ENCODE data around the gene GUSB. TPM values are rescaled to one million over a fixed set of nuclear protein-coding genes. Genes with fewer than 3 reads are reported as not detected.

Gene GUSB
- total RNA-seq, 1 donor, result 13.0 TPM

- DNase-seq (ENCODE audit: low read depth), result no peak
- TF ChIP-seq CTCF (IDR thresholded peaks at IDR 0.05; ENCODE audit: insufficient read depth, low read depth, low read length), result no peak
- no peak overlapping the region for H3K4me3 ChIP-seq (ENCODE audit: low read depth, low read length)
Measured at GRCh38 chr7:65924193-65924592, 57.8 kb downstream of the GUSB start.

GRCh38 chr7:65923316-65923715, 58.7 kb downstream of the GUSB start:
- no peak overlapping the region for H3K4me3 ChIP-seq (ENCODE audit: low read depth, low read length)
- no peak for TF ChIP-seq CTCF (IDR thresholded peaks at IDR 0.05; ENCODE audit: insufficient read depth, low read depth, low read length)

GRCh38 chr7:65915921-65916657, 65.9 kb downstream of the GUSB start:
- no peak for TF ChIP-seq CTCF (IDR thresholded peaks at IDR 0.05; ENCODE audit: insufficient read depth, low read depth, low read length)
- H3K4me3 ChIP-seq (ENCODE audit: low read depth, low read length), result no peak overlapping the region
- no peak for DNase-seq (ENCODE audit: low read depth)

More at GRCh38 chr7:65923316-65923715, 58.7 kb downstream of the GUSB start:
- DNase-seq (ENCODE audit: low read depth), result no peak

- no peak for TF ChIP-seq CTCF (IDR thresholded peaks at IDR 0.05; ENCODE audit: insufficient read depth, low read depth, low read length)
- DNase-seq (ENCODE audit: low read depth), result no peak
- no peak overlapping the region for H3K4me3 ChIP-seq (ENCODE audit: low read depth, low read length)
Measured at GRCh38 chr7:65912237-65912636, 69.8 kb downstream of the GUSB start.

Small RNAs within 50 kb of the gene (small RNA-seq; reads per million reads assigned to genes)
- not detected for gene AC073261.1

Other genes starting within 250 kb of the GUSB start
- 13.9 and 19.9 TPM in 2 replicates for gene VKORC1L1, start 109.1 kb downstream of the GUSB start, total RNA-seq
- 33.5 and 34.5 TPM in 2 replicates for gene ASL, start 93.6 kb upstream of the GUSB start, total RNA-seq
- 47.4 and 53.1 TPM in 2 replicates for gene CRCP, start 132.6 kb upstream of the GUSB start, total RNA-seq
- gene TPST1, start 223.1 kb upstream of the GUSB start, total RNA-seq, result 131 TPM in 2 replicates

Measured in fibroblast of villous mesenchyme (primary cell).